SH-SY5Y (cell line): ENCODE measurements around the gene SLAMF8.

ENCODE experiments used
- GATA2 ChIP-seq: IDR thresholded peaks from 2 replicates; pipeline ENCODE4 v1.6.1; 2011; ENCODE audit warnings: mild to moderate bottlenecking, low read depth, low read length
- GATA3 ChIP-seq: IDR thresholded peaks from 2 replicates; pipeline ENCODE4 v1.6.1; 2011; ENCODE audit warnings: low read depth, mild to moderate bottlenecking, low read length, moderate library complexity

DNA sequence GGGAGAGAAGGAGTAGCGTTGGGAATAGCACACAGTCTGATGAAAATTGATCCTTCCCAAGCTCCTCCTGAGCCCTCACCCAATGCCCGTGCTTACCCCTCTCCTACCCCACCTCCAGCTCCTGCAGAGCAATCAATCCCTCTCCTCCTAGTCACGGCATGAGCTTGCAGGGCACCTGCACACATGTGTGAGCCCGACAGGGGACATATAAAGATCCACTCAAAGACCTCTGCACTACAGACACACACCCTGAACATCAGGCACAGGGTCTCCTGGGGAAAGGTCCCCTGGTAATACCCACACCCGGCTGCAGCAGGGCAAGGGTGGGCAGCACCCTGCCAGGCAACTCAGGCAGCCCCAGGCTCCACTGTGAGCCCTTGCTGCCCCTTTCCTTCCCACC lies 35.4 kb downstream of the SLAMF8 start:
- TF ChIP-seq GATA2 (no peak), GATA3 (no peak)
